ENCODE measurements around the gene SLC38A10. TPM values are rescaled to one million over a fixed set of nuclear protein-coding genes. Genes with fewer than 3 reads are reported as not detected.

SLC38A10 gene
- total and polyA plus RNA-seq, 2 of the 13 experiments (the other 11 are each of a cell fraction or from before 2014, with no cell fraction given): 23.4 to 55.8 TPM

- TF ChIP-seq MLLT10 (CRISPR knock-in tag; IDR thresholded peaks at IDR 0.05) (no peak), ZNF576 (CRISPR knock-in tag; IDR thresholded peaks at IDR 0.05) (no peak), SP1 (IDR thresholded peaks at IDR 0.05) (no peak), SP1 (CRISPR knock-in tag; IDR thresholded peaks at IDR 0.05) (no peak), CBX5 (CRISPR knock-in tag; IDR thresholded peaks at IDR 0.05; ENCODE audit: borderline replicate concordance) (no peak), MTA1 (CRISPR knock-in tag; IDR thresholded peaks at IDR 0.05; ENCODE audit: borderline replicate concordance) (peak; percentile 26; the same call in 1 of the 2 replicates), ZNF121 (CRISPR knock-in tag; IDR thresholded peaks at IDR 0.05) (no peak), SP5 (CRISPR knock-in tag; IDR thresholded peaks at IDR 0.05; ENCODE audit: borderline replicate concordance, low read depth) (no peak), MAX (IDR thresholded peaks at IDR 0.05) (no peak), MATR3 (CRISPR knock-in tag; IDR thresholded peaks at IDR 0.05) (no peak), ZNF124 (CRISPR knock-in tag; IDR thresholded peaks at IDR 0.05) (no peak), KLF6 (CRISPR knock-in tag; IDR thresholded peaks at IDR 0.05) (no peak), MEIS2 (CRISPR knock-in tag; IDR thresholded peaks at IDR 0.05) (no peak), ZNF484 (CRISPR knock-in tag; IDR thresholded peaks at IDR 0.05; ENCODE audit: borderline replicate concordance, low read depth) (no peak), ZNF672 (CRISPR knock-in tag; IDR thresholded peaks at IDR 0.05) (no peak), ZNF234 (CRISPR knock-in tag; conservative IDR thresholded peaks at IDR 0.05) (no peak), TOE1 (CRISPR knock-in tag; IDR thresholded peaks at IDR 0.05) (no peak), ELF4 (CRISPR knock-in tag; IDR thresholded peaks at IDR 0.05; ENCODE audit: borderline replicate concordance) (no peak), TBL1XR1 (IDR thresholded peaks at IDR 0.05; ENCODE audit: borderline replicate concordance, low read length, partially characterized antibody) (no peak)
- TF ChIP-seq, protein P1, sequence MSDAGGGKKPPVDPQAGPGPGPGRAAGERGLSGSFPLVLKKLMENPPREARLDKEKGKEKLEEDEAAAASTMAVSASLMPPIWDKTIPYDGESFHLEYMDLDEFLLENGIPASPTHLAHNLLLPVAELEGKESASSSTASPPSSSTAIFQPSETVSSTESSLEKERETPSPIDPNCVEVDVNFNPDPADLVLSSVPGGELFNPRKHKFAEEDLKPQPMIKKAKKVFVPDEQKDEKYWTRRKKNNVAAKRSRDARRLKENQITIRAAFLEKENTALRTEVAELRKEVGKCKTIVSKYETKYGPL (CRISPR knock-in tag; IDR thresholded peaks at IDR 0.05): no peak
- TF ChIP-seq, protein P2, sequence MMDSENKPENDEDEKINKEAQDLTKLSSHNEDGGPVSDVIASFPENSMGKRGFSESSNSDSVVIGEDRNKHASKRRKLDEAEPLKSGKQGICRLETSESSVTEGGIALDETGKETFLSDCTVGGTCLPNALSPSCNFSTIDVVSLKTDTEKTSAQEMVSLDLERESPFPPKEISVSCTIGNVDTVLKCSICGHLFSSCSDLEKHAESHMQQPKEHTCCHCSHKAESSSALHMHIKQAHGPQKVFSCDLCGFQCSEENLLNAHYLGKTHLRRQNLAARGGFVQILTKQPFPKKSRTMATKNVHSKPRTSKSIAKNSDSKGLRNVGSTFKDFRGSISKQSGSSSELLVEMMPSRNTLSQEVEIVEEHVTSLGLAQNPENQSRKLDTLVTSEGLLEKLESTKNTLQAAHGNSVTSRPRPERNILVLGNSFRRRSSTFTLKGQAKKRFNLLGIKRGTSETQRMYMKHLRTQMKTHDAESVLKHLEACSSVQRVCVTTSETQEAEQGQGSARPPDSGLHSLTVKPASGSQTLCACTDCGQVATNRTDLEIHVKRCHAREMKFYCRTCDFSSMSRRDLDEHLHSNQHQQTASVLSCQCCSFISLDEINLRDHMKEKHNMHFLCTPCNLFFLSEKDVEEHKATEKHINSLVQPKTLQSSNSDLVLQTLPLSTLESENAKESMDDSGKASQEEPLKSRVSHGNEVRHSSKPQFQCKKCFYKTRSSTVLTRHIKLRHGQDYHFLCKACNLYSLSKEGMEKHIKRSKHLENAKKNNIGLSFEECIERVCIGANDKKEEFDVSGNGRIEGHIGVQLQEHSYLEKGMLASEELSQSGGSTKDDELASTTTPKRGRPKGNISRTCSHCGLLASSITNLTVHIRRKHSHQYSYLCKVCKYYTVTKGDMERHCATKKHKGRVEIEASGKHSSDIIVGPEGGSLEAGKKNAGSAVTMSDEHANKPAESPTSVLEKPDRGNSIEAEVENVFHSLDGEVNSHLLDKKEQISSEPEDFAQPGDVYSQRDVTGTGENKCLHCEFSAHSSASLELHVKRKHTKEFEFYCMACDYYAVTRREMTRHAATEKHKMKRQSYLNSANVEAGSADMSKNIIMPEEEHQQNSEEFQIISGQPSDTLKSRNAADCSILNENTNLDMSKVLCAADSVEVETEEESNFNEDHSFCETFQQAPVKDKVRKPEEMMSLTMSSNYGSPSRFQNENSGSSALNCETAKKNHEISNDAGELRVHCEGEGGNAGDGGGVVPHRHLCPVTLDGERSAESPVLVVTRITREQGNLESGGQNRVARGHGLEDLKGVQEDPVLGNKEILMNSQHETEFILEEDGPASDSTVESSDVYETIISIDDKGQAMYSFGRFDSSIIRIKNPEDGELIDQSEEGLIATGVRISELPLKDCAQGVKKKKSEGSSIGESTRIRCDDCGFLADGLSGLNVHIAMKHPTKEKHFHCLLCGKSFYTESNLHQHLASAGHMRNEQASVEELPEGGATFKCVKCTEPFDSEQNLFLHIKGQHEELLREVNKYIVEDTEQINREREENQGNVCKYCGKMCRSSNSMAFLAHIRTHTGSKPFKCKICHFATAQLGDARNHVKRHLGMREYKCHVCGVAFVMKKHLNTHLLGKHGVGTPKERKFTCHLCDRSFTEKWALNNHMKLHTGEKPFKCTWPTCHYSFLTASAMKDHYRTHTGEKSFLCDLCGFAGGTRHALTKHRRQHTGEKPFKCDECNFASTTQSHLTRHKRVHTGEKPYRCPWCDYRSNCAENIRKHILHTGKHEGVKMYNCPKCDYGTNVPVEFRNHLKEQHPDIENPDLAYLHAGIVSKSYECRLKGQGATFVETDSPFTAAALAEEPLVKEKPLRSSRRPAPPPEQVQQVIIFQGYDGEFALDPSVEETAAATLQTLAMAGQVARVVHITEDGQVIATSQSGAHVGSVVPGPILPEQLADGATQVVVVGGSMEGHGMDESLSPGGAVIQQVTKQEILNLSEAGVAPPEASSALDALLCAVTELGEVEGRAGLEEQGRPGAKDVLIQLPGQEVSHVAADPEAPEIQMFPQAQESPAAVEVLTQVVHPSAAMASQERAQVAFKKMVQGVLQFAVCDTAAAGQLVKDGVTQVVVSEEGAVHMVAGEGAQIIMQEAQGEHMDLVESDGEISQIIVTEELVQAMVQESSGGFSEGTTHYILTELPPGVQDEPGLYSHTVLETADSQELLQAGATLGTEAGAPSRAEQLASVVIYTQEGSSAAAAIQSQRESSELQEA (CRISPR knock-in tag; IDR thresholded peaks at IDR 0.05; ENCODE audit: not compliant biosample characterization): no peak
- TF ChIP-seq, protein P3, sequence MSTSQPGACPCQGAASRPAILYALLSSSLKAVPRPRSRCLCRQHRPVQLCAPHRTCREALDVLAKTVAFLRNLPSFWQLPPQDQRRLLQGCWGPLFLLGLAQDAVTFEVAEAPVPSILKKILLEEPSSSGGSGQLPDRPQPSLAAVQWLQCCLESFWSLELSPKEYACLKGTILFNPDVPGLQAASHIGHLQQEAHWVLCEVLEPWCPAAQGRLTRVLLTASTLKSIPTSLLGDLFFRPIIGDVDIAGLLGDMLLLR (CRISPR knock-in tag; IDR thresholded peaks at IDR 0.05): no peak
Observed at GRCh38 chr17:81244358-81245023, 50.6 kb downstream of the SLC38A10 start (continued).

Data from HepG2 (cell line).